Retinal pigment epithelial cell (primary cell): Measurements from ENCODE around the gene EFEMP1.
A peak's percentile ranks its signal among the peaks of the same experiment; 100 is the strongest.

Experiments
- DNase-seq: peaks from one replicate; pipeline ENCODE4 v3.0.0-alpha.2; 2010; ENCODE audit warnings: low read depth
- H3K4me3 ChIP-seq: 2 replicates; pipeline ENCODE4 v1.5.1; 2011; ENCODE audit warnings: mild to moderate bottlenecking, low read length, control low read depth, moderate library complexity
- CTCF ChIP-seq: conservative IDR thresholded peaks from 2 replicates; pipeline ENCODE4 v1.5.1; 2011; ENCODE audit warnings: low read depth, low read length, control low read depth, inconsistent platforms

Gene EFEMP1

GRCh38 chr2:55923091-55923981 lies at the start of gene EFEMP1:
Gene EFEMP1, minus strand, starts transcription at chr2:55923782. Its CDS starts 1,342 bp downstream, at chr2:55922440.
- TF ChIP-seq CTCF: no peak
- DNase-seq: no peak
- H3K4me3 ChIP-seq: peak within 1 kb of the TSS; percentile 90

- no peak for DNase-seq
- no peak overlapping the region for H3K4me3 ChIP-seq
- no peak for TF ChIP-seq CTCF
Observed at GRCh38 chr2:55970500-55970899, 46.9 kb upstream of the EFEMP1 start.

GRCh38 chr2:55968941-55969340 lies 45.4 kb upstream of the EFEMP1 start:
- no peak for DNase-seq
- no peak overlapping the region for H3K4me3 ChIP-seq
- no peak for TF ChIP-seq CTCF

GRCh38 chr2:55966401-55967118 lies 43.0 kb upstream of the EFEMP1 start:
- no peak for DNase-seq
- no peak for TF ChIP-seq CTCF
- no peak overlapping the region for H3K4me3 ChIP-seq

- TF ChIP-seq CTCF: no peak
- no peak for DNase-seq
- H3K4me3 ChIP-seq: no peak overlapping the region
Observed at GRCh38 chr2:55965966-55966365, 42.4 kb upstream of the EFEMP1 start.

- TF ChIP-seq CTCF: no peak
- DNase-seq: no peak
- H3K4me3 ChIP-seq: no peak overlapping the region
Observed at GRCh38 chr2:55965276-55965675, 41.7 kb upstream of the EFEMP1 start.
